ENCODE results near the gene LCE6A. TPM values are rescaled to one million over a fixed set of nuclear protein-coding genes. Genes with fewer than 3 reads are reported as not detected.

Gene LCE6A
- total RNA-seq, 1 donor from 2014 or later, result not detected

GRCh38 chr1:152827173-152827572, 15.5 kb upstream of the LCE6A start, which contains the start of gene LCE1A:
TSS of gene LCE1A (plus strand) at chr1:152827473. CDS start at chr1:152827473, 0 bp downstream.
- peaks cover 4% of the 10 kb centered on the region for H3K9me3 Mint-ChIP-seq (ENCODE audit: unreplicated experiment)
- H3K4me3 Mint-ChIP-seq (ENCODE audit: unreplicated experiment), result no peak within 1 kb of the TSS
- no peaks in the 10 kb centered on the region for H3K36me3 Mint-ChIP-seq (ENCODE audit: unreplicated experiment)
- H3K4me1 Mint-ChIP-seq (ENCODE audit: unreplicated experiment), result no peaks in the 10 kb centered on the region
- no peak within 1 kb of the TSS for H3K27ac Mint-ChIP-seq (ENCODE audit: unreplicated experiment)
- no peak for DNase-seq (ENCODE audit: extremely low spot score, unreplicated experiment)
- TF ChIP-seq, protein P1, sequence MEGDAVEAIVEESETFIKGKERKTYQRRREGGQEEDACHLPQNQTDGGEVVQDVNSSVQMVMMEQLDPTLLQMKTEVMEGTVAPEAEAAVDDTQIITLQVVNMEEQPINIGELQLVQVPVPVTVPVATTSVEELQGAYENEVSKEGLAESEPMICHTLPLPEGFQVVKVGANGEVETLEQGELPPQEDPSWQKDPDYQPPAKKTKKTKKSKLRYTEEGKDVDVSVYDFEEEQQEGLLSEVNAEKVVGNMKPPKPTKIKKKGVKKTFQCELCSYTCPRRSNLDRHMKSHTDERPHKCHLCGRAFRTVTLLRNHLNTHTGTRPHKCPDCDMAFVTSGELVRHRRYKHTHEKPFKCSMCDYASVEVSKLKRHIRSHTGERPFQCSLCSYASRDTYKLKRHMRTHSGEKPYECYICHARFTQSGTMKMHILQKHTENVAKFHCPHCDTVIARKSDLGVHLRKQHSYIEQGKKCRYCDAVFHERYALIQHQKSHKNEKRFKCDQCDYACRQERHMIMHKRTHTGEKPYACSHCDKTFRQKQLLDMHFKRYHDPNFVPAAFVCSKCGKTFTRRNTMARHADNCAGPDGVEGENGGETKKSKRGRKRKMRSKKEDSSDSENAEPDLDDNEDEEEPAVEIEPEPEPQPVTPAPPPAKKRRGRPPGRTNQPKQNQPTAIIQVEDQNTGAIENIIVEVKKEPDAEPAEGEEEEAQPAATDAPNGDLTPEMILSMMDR (IDR thresholded peaks at IDR 0.05), result no peak
- H3K27me3 Mint-ChIP-seq (ENCODE audit: unreplicated experiment), result no peaks in the 10 kb centered on the region

DNA sequence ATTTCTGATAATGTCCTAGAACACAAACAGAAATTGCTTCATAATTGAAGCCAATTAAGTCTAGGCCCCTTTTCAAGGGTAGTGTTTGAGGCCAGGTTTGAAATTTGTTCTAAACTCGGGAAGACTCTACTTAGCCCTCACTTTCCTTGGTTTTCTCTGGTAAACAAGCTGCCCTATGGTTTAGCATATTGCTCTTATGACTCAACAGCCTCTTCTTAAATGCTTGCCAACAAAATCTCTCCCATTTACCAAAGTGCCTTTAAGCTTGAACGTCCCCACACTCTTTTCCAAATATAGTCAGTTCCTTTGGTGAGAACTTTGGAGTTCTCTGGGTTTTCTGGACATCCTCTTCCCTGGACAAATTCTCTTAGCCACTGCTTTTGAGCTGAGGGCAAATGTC, 5.8 kb upstream of the LCE6A start:
- Mint-ChIP-seq H3K27me3 (ENCODE audit: unreplicated experiment) (no peaks in the 10 kb centered on the region), H3K36me3 (ENCODE audit: unreplicated experiment) (no peaks in the 10 kb centered on the region), H3K9me3 (ENCODE audit: unreplicated experiment) (peaks cover 5% of the 10 kb centered on the region), H3K4me1 (ENCODE audit: unreplicated experiment) (no peaks in the 10 kb centered on the region), H3K27ac (ENCODE audit: unreplicated experiment) (no peak overlapping the region), H3K4me3 (ENCODE audit: unreplicated experiment) (no peak overlapping the region)
- DNase-seq (ENCODE audit: extremely low spot score, unreplicated experiment), result no peak
- TF ChIP-seq, protein P1 (IDR thresholded peaks at IDR 0.05), result no peak

- TF ChIP-seq, protein P1 (IDR thresholded peaks at IDR 0.05), result no peak
- Mint-ChIP-seq H3K4me3 (ENCODE audit: unreplicated experiment) (no peak overlapping the region), H3K27me3 (ENCODE audit: unreplicated experiment) (no peaks in the 10 kb centered on the region), H3K9me3 (ENCODE audit: unreplicated experiment) (no peaks in the 10 kb centered on the region), H3K4me1 (ENCODE audit: unreplicated experiment) (no peaks in the 10 kb centered on the region), H3K27ac (ENCODE audit: unreplicated experiment) (no peak overlapping the region), H3K36me3 (ENCODE audit: unreplicated experiment) (no peaks in the 10 kb centered on the region)
- DNase-seq (ENCODE audit: extremely low spot score, unreplicated experiment), result no peak
These were observed 13.0 kb downstream of the LCE6A start for GRCh38 chr1:152855661-152856060.

DNA sequence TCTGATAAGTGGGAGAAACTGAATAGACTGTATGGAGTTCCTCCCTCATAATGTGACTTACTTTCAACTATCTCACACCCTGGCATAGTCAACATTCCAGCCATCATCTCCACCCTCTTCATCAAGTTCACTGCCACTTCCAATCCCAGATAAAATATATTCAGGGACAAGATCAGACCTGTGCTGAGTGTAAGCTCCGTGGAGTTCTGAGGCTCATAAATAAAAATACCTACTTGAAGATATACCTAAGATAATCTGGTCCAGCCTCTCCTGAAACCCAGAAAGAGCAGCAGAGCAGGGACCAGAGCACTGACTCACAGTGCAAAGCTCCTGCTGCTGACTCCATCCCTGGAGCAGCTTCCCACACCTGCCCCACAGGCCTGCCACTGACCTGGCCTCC, 15.4 kb downstream of the LCE6A start:
- Mint-ChIP-seq H3K4me1 (ENCODE audit: unreplicated experiment) (no peaks in the 10 kb centered on the region), H3K4me3 (ENCODE audit: unreplicated experiment) (no peak overlapping the region), H3K27me3 (ENCODE audit: unreplicated experiment) (no peaks in the 10 kb centered on the region), H3K27ac (ENCODE audit: unreplicated experiment) (no peak overlapping the region), H3K36me3 (ENCODE audit: unreplicated experiment) (no peaks in the 10 kb centered on the region), H3K9me3 (ENCODE audit: unreplicated experiment) (no peaks in the 10 kb centered on the region)
- TF ChIP-seq, protein P1 (IDR thresholded peaks at IDR 0.05), result no peak
- no peak for DNase-seq (ENCODE audit: extremely low spot score, unreplicated experiment)

DNA sequence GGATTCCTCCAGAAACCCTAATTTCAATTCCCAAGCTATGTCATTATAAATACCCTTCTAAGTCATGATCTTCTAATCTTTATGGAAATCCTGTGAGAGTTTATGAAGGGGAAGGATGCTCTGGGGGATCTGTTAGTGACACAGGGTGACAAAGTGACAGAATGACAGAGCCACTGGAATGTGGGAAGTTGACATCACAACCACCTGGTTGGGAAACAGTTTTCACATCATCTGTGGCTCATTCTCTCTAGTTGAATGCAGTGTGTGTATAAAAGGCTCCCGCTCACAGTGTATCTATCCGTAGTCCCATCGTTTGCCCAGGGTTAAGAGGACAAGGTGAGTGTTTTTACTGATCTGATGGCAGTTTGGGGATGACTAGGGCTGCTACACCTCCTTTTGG, 17.0 kb downstream of the LCE6A start, which contains the start of gene LCE7A:
TSS of gene LCE7A (plus strand) at position 301 of the 400 bp plus-strand sequence. CDS start 702 bp downstream, outside the sequence.
- TF ChIP-seq, protein P1 (IDR thresholded peaks at IDR 0.05), result no peak
- no peak within 1 kb of the TSS for H3K4me3 Mint-ChIP-seq (ENCODE audit: unreplicated experiment)
- no peak for DNase-seq (ENCODE audit: extremely low spot score, unreplicated experiment)
- no peak within 1 kb of the TSS for H3K27ac Mint-ChIP-seq (ENCODE audit: unreplicated experiment)
- no peaks in the 10 kb centered on the region for H3K4me1 Mint-ChIP-seq (ENCODE audit: unreplicated experiment)
- no peaks in the 10 kb centered on the region for H3K27me3 Mint-ChIP-seq (ENCODE audit: unreplicated experiment)
- no peaks in the 10 kb centered on the region for H3K9me3 Mint-ChIP-seq (ENCODE audit: unreplicated experiment)
- H3K36me3 Mint-ChIP-seq (ENCODE audit: unreplicated experiment), result no peaks in the 10 kb centered on the region

Data from osteocyte (in vitro differentiated cells).